ENCODE data around the gene BUD23. TPM values are rescaled to one million over a fixed set of nuclear protein-coding genes. Genes with fewer than 3 reads are reported as not detected.

BUD23 gene
- total and polyA plus RNA-seq, 2 experiments from 2014 or later, result 62.1 to 117 TPM

DNA sequence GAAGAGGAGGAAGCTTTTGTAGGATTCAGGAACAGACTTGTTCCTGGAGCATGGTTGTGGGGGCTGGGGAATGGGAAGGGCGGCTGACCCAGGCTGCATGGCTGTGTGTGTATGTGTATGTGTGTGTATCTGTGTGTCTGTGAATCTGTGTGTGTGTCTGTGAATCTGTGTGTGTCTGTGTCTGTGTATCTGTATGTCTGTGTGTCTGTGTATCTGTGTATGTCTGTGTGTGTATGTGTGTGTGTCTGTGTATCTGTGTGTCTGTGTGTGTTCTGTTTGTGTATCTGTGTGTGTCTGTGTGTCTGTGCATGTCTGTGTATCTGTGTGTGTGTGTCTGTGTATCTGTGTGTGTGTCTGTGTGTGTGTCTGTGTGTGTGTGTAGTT, 42.7 kb downstream of the BUD23 start (continued):
- no peak for TF ChIP-seq ZNF462 (CRISPR knock-in tag; IDR thresholded peaks at IDR 0.05)
- no peak for TF ChIP-seq NANOG (IDR thresholded peaks at IDR 0.05; ENCODE audit: borderline replicate concordance)
- no peak for TF ChIP-seq CTCF (conservative IDR thresholded peaks at IDR 0.05; ENCODE audit: low read depth in 2 of 2)
- TF ChIP-seq, protein P1, sequence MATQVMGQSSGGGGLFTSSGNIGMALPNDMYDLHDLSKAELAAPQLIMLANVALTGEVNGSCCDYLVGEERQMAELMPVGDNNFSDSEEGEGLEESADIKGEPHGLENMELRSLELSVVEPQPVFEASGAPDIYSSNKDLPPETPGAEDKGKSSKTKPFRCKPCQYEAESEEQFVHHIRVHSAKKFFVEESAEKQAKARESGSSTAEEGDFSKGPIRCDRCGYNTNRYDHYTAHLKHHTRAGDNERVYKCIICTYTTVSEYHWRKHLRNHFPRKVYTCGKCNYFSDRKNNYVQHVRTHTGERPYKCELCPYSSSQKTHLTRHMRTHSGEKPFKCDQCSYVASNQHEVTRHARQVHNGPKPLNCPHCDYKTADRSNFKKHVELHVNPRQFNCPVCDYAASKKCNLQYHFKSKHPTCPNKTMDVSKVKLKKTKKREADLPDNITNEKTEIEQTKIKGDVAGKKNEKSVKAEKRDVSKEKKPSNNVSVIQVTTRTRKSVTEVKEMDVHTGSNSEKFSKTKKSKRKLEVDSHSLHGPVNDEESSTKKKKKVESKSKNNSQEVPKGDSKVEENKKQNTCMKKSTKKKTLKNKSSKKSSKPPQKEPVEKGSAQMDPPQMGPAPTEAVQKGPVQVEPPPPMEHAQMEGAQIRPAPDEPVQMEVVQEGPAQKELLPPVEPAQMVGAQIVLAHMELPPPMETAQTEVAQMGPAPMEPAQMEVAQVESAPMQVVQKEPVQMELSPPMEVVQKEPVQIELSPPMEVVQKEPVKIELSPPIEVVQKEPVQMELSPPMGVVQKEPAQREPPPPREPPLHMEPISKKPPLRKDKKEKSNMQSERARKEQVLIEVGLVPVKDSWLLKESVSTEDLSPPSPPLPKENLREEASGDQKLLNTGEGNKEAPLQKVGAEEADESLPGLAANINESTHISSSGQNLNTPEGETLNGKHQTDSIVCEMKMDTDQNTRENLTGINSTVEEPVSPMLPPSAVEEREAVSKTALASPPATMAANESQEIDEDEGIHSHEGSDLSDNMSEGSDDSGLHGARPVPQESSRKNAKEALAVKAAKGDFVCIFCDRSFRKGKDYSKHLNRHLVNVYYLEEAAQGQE (IDR thresholded peaks at IDR 0.05; ENCODE audit: unreplicated experiment), result no peak
- no peak for TF ChIP-seq JUNB (IDR thresholded peaks at IDR 0.05; ENCODE audit: unreplicated experiment)
- no peak for TF ChIP-seq POLR2AphosphoS5 (IDR thresholded peaks at IDR 0.05; ENCODE audit: low read depth)
- no peak for TF ChIP-seq EZH2phosphoT487 (IDR thresholded peaks at IDR 0.05; ENCODE audit: unreplicated experiment)
- no peak for TF ChIP-seq ETS1 (IDR thresholded peaks at IDR 0.05)
- TF ChIP-seq STAT1 (IDR thresholded peaks at IDR 0.05; ENCODE audit: unreplicated experiment), result no peak
- TF ChIP-seq ZNF331 (CRISPR knock-in tag; IDR thresholded peaks at IDR 0.05; ENCODE audit: low read depth), result no peak

Data from GM23338 (cell line).